ENCODE results near the gene USP40.

USP40 gene

GRCh38 chr2:233497692-233498091, 68.9 kb downstream of the USP40 start:
- no peak for DNase-seq (ENCODE audit: low spot score)

DNA sequence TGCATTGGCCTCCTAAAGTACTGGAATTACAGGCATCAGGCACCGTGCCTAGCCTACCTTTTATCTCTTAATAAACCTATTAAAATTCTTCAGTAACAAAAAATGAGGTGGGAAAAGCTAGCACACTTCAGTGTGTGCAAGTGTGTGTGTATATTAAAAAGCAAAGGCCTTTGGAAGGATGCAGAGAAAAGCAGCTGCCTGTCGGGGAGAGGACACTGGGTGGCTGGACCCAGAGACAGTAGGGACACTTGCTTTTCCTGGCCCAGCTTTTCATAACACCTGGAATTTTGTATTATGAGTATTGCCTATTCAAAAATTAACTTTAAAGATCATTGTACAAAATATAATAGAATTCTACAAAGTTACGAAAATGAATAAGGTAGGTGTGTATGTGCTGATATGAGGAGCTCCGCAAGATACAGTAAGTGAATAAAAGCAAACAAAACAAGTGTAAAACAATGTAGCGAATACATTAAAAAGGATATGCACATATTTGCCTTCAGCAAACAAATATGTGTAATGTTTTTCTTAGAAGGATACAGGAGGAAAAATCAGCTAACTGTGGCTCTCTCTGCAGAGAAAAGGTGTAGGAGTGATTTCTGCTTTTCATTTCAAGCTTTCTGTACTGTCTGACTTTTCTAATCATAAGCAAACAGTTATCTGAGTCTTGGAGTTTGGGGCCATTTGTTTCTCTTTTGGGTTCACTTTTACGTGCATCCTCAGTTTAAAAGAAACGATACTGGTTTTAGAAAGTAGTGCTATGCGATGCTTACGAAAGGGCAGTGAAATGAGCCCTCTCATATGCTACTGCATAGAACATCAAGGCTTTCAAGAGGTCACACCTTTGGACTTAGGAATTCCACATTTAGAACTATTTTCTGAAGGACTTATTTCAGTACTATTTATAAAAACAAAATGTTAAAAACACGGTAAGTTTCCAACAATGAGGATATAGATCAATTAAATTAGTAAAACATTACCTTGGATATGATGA, 70.8 kb downstream of the USP40 start:
- no peak for DNase-seq (ENCODE audit: low spot score)

GRCh38 chr2:233492751-233493150, 73.8 kb downstream of the USP40 start:
- no peak for DNase-seq (ENCODE audit: low spot score)

GRCh38 chr2:233492078-233492477, 74.5 kb downstream of the USP40 start:
- no peak for DNase-seq (ENCODE audit: low spot score)

- DNase-seq (ENCODE audit: low spot score) = no peak
Observed at GRCh38 chr2:233491326-233491725, 75.3 kb downstream of the USP40 start.

DNA sequence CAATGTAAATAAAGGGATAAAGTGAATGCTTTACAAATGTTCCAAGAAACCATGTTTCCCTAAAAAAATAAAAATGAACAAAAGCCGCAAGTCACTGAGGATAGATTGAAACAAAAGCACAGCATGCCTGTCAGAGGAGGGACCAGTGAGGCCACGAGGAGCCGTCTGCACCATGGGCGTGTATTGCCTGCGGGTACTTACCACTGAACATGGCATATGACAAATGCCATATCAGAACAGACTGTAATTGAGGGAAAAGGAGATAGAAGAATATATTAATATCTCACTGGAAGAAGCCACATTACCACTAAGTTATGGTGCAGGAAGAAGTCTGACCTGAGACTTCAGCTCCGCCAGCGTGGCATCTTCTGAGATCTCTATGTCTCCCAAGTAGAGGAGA, 75.8 kb downstream of the USP40 start:
- no peak for DNase-seq (ENCODE audit: low spot score)

- no peak for DNase-seq (ENCODE audit: low spot score)
Observed at GRCh38 chr2:233489666-233490065, 76.9 kb downstream of the USP40 start.

DNA sequence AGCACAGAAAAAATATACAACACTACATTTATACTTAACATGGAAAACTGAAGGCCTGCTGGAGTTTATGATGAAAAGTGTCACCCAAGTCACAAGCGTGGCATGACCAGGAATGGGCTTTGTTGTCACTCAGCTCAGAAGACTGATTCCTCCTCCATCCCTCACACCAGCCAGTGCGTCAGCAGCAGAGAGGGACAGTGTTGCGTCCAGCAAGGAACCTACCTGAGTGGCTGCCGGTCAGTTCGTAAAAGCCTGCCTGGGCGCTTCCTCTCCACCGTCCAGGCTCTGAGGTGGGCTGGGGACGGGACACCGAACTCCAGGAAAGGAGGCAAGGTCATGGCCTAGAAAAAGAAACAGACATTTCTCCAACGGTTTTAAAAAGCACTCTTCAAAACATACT, 77.4 kb downstream of the USP40 start:
- DNase-seq (ENCODE audit: low spot score) = no peak

- DNase-seq (ENCODE audit: low spot score) = no peak
Observed at GRCh38 chr2:233487748-233488345, 78.7 kb downstream of the USP40 start.

DNA sequence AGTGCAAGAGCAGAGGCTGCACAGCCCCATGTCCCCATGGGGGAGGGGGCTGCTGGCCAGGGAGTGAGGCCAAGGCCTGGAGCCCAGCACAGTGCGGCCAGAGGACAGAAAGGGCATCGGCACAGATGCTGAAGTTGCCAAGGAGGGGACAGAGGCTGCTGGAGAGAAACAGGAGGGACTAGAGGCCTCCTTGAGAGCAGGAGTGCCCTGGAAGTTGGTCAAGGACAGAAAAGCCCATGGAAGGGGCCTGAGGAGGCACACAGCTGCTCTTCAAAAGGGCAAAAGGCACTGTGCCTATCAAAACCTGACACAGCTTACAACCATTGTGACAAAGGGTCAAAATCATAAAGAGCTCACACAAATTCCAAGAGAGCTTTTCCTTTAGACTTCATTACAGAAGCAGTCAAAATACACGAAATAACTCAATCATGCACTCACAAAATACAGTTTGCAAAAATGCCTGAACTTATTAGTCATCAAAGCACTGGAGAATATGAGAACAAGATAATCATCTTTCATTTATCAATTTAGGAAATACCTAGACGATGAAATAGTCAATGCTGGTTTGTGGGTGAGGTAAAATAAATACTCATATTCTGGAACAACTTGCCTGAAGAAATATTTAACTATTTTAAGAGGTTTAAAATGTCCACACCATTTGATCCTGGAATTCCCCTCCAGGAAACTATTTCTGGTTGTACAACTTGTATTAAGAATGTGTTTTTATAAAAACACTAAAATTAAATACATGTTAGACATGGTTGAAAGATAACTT, 79.6 kb downstream of the USP40 start:
- DNase-seq (ENCODE audit: low spot score) = no peak

DNA sequence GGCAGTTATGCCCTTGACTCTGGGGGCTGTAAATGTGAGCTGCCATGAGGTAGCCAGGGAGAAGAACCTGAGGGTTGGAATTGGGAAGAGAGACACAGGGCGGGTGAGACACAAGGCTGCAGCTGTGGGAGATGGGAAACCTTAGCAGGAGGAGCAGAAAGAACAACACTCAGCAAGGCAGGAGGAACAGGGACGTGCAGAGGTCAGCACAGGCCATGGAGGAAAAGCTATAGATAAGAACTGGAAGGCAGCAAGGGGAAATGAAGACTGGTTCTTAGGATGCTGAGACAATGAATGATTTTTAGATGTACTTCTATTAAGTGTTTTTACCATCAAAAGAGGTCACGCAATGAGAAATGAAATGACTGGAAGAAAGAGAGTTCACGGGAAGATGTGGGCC, 80.2 kb downstream of the USP40 start:
- DNase-seq (ENCODE audit: low spot score) = no peak

- DNase-seq (ENCODE audit: low spot score) = no peak
Observed at GRCh38 chr2:233485726-233486125, 80.9 kb downstream of the USP40 start.

DNA sequence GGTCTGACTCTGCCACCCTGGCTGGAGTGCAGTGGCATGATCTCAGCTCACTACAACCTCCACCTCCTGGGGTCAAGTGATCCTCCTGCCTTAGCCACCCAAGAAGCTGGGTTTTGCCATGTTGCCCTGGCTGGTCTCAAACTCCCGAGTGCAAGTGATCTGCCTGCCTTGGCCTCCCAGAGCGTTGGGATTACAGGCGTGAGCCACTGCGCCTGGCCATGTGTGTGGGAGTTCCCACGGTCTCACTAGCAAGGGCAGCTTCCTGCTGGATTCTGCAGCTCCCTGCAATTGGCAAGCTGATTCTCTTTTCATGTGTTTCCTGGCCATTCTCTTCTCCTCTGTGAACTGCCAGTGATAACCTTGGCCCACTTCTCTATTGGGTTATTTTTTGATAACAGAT, 84.0 kb downstream of the USP40 start:
- DNase-seq (ENCODE audit: low spot score) = no peak

DNA sequence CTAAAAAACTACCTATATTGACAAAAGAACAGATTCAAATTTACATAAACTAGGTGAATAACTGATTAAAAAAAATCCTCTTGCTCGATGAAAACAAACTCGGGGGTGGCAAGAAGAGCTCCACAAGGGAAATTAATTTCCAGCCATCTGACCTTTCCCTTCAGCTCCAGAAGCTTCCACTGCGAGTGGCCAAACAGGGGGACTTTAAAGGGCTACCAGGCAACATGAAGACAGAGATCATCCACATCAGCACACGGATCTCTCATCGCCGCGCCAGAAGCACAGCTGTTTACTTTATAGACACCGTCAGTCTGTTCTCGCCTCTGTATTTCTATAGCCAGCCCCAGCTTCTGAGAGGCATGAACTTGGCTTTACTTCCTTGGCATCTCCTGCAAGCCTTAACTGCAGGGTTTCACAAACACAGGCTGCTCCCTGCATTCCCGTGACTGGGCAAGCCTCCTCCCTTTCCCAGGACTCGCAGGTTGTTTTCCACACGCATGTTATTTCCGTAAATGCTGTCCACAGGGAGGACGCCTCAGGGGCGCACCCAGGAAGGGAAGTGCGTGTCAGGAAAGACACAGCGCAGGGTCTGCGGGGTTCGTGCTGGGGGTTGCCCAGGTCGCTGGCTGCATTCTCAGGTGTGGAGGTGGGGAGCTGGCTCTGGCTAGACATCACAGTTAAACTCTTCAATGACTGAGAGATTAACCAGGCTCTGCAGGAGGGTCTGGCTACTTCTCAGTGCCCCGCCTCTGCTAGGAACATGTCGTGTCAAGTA, 85.0 kb downstream of the USP40 start:
- DNase-seq (ENCODE audit: low spot score) = no peak

DNA sequence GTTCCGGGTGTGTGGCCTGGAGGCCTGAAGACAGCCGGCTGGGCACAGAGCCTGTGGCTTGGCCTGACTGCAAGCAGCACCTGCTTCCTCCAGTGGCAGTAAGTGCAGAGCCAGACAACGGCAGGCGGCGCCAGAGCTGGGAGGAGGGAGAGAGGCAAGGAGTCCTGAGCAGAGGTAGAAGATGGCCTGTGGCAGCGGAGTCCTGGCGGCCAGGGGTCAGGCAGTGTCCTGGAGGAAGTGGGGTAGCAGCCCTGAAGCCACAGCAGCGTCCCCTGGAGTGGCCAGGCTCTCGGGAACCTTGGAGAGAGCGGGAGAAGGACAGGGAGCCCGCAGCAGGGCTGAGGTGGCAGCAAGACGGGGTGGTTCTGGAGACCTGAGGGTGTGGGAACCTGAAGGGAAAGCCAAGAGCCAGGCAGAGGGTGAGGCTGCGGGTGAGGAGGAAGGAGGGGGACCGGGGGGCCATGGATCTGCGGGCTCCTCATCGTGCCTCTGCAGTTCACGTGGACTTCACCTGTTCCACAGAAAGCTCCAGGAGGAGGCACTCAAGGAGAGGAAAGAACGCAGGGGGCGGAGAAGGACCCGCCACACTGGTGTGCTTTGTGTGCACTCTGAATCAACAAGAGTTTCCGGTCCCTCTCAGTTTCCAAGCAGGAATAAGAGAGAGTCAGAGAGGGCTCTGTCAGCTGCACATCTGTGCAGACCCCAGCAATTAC, 85.9 kb downstream of the USP40 start:
- DNase-seq (ENCODE audit: low spot score) = no peak

- no peak for DNase-seq (ENCODE audit: low spot score)
Observed at GRCh38 chr2:233479616-233480489, 86.7 kb downstream of the USP40 start.

GRCh38 chr2:233477548-233478433, 88.8 kb downstream of the USP40 start:
- no peak for DNase-seq (ENCODE audit: low spot score)

- DNase-seq (ENCODE audit: low spot score) = no peak
Observed at GRCh38 chr2:233476651-233477547, 89.7 kb downstream of the USP40 start.

All from CD4-positive, alpha-beta T cell treated with Interleukin-6 at 100 ng/mL for 8 hours (primary cell).